CD8-positive, alpha-beta memory T cell (primary cell): Measurements from ENCODE around the gene CAMSAP2. TPM values are rescaled to one million over a fixed set of nuclear protein-coding genes. Genes with fewer than 3 reads are reported as not detected.

Source experiments
- CTCF ChIA-PET: fragments of 350-600 bp; sonication (Branson Sonifier 250); formaldehyde crosslinking; loops from one replicate; lab custom pipeline; 2021; ENCODE audit warnings: antibody characterized with exemption; lab: Charles Lee
- POLR2A ChIA-PET: fragments of 350-600 bp; sonication (Branson Sonifier 250); formaldehyde crosslinking; loops from one replicate; lab custom pipeline; 2021; ENCODE audit warnings: antibody characterized with exemption; lab: Charles Lee
- DNase-seq, 5 donors: peaks; one replicate each; pipeline versions ENCODE4 v3.0.0 to v3.0.0-alpha.2; 2020 to 2022; ENCODE audit warnings: mixed read lengths in 1 of 5
- H3K27ac ChIP-seq: one replicate; pipeline ENCODE4 v1.7.0; 2013; ENCODE audit warnings: low read depth, mild to moderate bottlenecking, low read length, moderate library complexity
- H3K27me3 ChIP-seq: 2 replicates; pipeline ENCODE4 v1.7.0; 2013; ENCODE audit warnings: low read length, mild to moderate bottlenecking; ENCODE audit not compliant: insufficient read depth, poor library complexity, severe bottlenecking
- H3K36me3 ChIP-seq: 2 replicates; pipeline ENCODE4 v1.7.0; 2013; ENCODE audit warnings: mild to moderate bottlenecking, low read length, moderate library complexity; ENCODE audit not compliant: insufficient read depth
- H3K4me1 ChIP-seq: 2 replicates; pipeline ENCODE4 v1.7.0; 2013; ENCODE audit warnings: mild to moderate bottlenecking, low read length, moderate library complexity; ENCODE audit not compliant: insufficient read depth
- H3K4me3 ChIP-seq: 2 replicates; pipeline ENCODE4 v1.7.0; 2013; ENCODE audit warnings: mild to moderate bottlenecking, low read length
- H3K9me3 ChIP-seq: 2 replicates; pipeline ENCODE4 v1.7.0; 2013; ENCODE audit warnings: mild to moderate bottlenecking, low read length
- H3K27ac Mint-ChIP-seq, 8 donors: one replicate each; pipeline ENCODE4 v1.8.0; 2020 to 2021; ENCODE audit warnings: mixed read lengths in 8 of 8, mild to moderate bottlenecking in 6 of 8, inconsistent platforms in 3 of 8, moderate library complexity in 3 of 8
- H3K27me3 Mint-ChIP-seq, 2 donors: one replicate each; pipeline ENCODE4 v1.8.0; 2020 to 2021; ENCODE audit warnings: mixed read lengths in 2 of 2, mild to moderate bottlenecking in 1 of 2, moderate library complexity in 1 of 2
- H3K36me3 Mint-ChIP-seq, 3 donors: one replicate each; pipeline ENCODE4 v1.8.0; 2020 to 2021; ENCODE audit warnings: mixed read lengths in 3 of 3, inconsistent platforms in 1 of 3, mild to moderate bottlenecking in 1 of 3
- H3K4me1 Mint-ChIP-seq, 3 donors: one replicate each; pipeline ENCODE4 v1.8.0; 2020 to 2021; ENCODE audit warnings: mixed read lengths in 3 of 3, inconsistent platforms in 1 of 3, mild to moderate bottlenecking in 1 of 3
- H3K4me3 Mint-ChIP-seq, 7 donors: one replicate each; pipeline ENCODE4 v1.8.0; 2020 to 2021; ENCODE audit warnings: mixed read lengths in 7 of 7, mild to moderate bottlenecking in 6 of 7, moderate library complexity in 4 of 7, inconsistent platforms in 2 of 7
- H3K9me3 Mint-ChIP-seq, 5 donors: one replicate each; pipeline ENCODE4 v1.8.0; 2020 to 2022; ENCODE audit warnings: mixed read lengths in 5 of 5, mild to moderate bottlenecking in 3 of 5, moderate library complexity in 2 of 5, inconsistent platforms in 1 of 5
- polyA plus RNA-seq: library from polyadenylated mRNA; unstranded; fragments of 300-500 nt; fragmentation: Illumina TruSeq; gene quantifications from one replicate; pipeline ENCODE4 v1.2.3, GENCODE V29; 2021
- total RNA-seq, 2 experiments: library from RNA; stranded (reverse); gene quantifications; one replicate each; pipeline ENCODE4 v1.2.3, GENCODE V29; 2021

CAMSAP2 gene
- total and polyA plus RNA-seq, 3 experiments from 2014 or later = 0.35 to 3.1 (median 2.7) TPM

GRCh38 chr1:200873671-200874397 is 135.1 kb downstream of the CAMSAP2 start:
- Mint-ChIP-seq H3K4me1 (peaks cover 64 to 73% (median 69%) of the 10 kb centered on the region in 3 donors), H3K27me3 (peaks cover 14 to 17% of the 10 kb centered on the region in 2 donors), H3K4me3 (peak overlapping the region in 6 of 7 donors; percentile 47 to 83 (median 68)), H3K36me3 (no peaks in the 10 kb centered on the region), H3K9me3 (no peaks in the 10 kb centered on the region), H3K27ac (peak overlapping the region in 3 of 8 donors; percentile 40 to 85 (median 84))
- no peak overlapping the region for H3K27ac ChIP-seq
- no peaks in the 10 kb centered on the region for H3K36me3 ChIP-seq
- H3K27me3 ChIP-seq = peaks cover 9% of the 10 kb centered on the region
- no peaks in the 10 kb centered on the region for H3K9me3 ChIP-seq
- DNase-seq = peak in 1 of 5 donors; percentile 49
- ChIA-PET CTCF (interaction anchor here (0.7 to 1.6 kb wide), 2 partner anchors 14 to 70 kb away, joined by 3 to 6 read pairs; no protein-coding TSS in a partner anchor), POLR2A (interaction anchor here (0.5 kb wide), 1 partner anchor 33 kb away, joined by 4 read pairs; no protein-coding TSS in a partner anchor)
- peaks cover 39% of the 10 kb centered on the region for H3K4me1 ChIP-seq
- no peak overlapping the region for H3K4me3 ChIP-seq

- no peak overlapping the region for H3K4me3 ChIP-seq
- no peak for DNase-seq
- H3K9me3 Mint-ChIP-seq = no peaks in the 10 kb centered on the region
- H3K36me3 ChIP-seq = no peaks in the 10 kb centered on the region
- peak overlapping the region in 4 of 8 donors; percentile 38 to 85 (median 76) for H3K27ac Mint-ChIP-seq
- CTCF ChIA-PET = interaction anchor here (1.6 kb wide), 1 partner anchor 13 kb away, joined by 6 read pairs; no protein-coding TSS in a partner anchor
- H3K4me3 Mint-ChIP-seq = peak overlapping the region in 6 of 7 donors; percentile 47 to 74 (median 60)
- peaks cover 14 to 17% of the 10 kb centered on the region in 2 donors for H3K27me3 Mint-ChIP-seq
- POLR2A ChIA-PET = no interaction called here
- H3K36me3 Mint-ChIP-seq = no peaks in the 10 kb centered on the region
- H3K27ac ChIP-seq = no peak overlapping the region
- H3K4me1 ChIP-seq = peaks cover 36% of the 10 kb centered on the region
- no peaks in the 10 kb centered on the region for H3K9me3 ChIP-seq
- H3K4me1 Mint-ChIP-seq = peaks cover 59 to 66% (median 64%) of the 10 kb centered on the region in 3 donors
- peaks cover 9% of the 10 kb centered on the region for H3K27me3 ChIP-seq
Observed at GRCh38 chr1:200874694-200875093, 136.0 kb downstream of the CAMSAP2 start.

DNA sequence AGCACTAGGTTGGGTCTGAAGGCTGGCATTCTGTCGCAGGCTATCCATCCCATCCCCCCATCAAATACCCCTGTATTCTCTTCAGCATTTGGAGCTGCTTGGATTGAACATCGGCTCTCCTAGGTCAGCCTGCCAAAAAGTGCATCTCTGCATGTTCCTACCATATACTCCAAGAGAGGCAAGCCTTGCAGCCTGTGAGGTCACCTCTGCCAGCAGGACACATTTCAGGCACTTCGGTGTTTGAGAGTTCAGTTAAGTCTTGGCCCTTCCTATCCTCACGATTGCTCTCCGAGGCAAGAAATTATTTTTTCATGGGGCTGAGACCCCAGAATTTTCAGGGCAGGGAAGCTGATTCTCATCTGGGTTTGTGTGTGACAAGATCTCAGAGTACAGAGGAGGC is 136.7 kb downstream of the CAMSAP2 start:
- ChIA-PET CTCF (no interaction called here), POLR2A (no interaction called here)
- H3K4me3 Mint-ChIP-seq = peak overlapping the region in 3 of 7 donors; percentile 24 to 74 (median 68)
- DNase-seq = no peak
- H3K27me3 ChIP-seq = peaks cover 9% of the 10 kb centered on the region
- no peak overlapping the region for H3K27ac Mint-ChIP-seq
- H3K36me3 ChIP-seq = no peaks in the 10 kb centered on the region
- H3K27ac ChIP-seq = no peak overlapping the region
- no peak overlapping the region for H3K4me3 ChIP-seq
- peaks cover 14 to 17% of the 10 kb centered on the region in 2 donors for H3K27me3 Mint-ChIP-seq
- peaks cover 54 to 64% (median 59%) of the 10 kb centered on the region in 3 donors for H3K4me1 Mint-ChIP-seq
- peaks cover 30% of the 10 kb centered on the region for H3K4me1 ChIP-seq
- no peaks in the 10 kb centered on the region for H3K36me3 Mint-ChIP-seq
- H3K9me3 ChIP-seq = no peaks in the 10 kb centered on the region
- no peaks in the 10 kb centered on the region for H3K9me3 Mint-ChIP-seq

GRCh38 chr1:200877010-200877409 is 138.3 kb downstream of the CAMSAP2 start:
- Mint-ChIP-seq H3K36me3 (no peaks in the 10 kb centered on the region), H3K27me3 (peaks cover 15 to 17% of the 10 kb centered on the region in 2 donors), H3K4me3 (peak overlapping the region in 1 of 7 donors; percentile 41), H3K27ac (peak overlapping the region in 3 of 8 donors; percentile 8 to 89 (median 43)), H3K4me1 (peaks cover 40 to 51% (median 47%) of the 10 kb centered on the region in 3 donors), H3K9me3 (no peaks in the 10 kb centered on the region)
- CTCF ChIA-PET = interaction anchor here (0.6 to 2.5 kb wide), 3 partner anchors 11 to 255 kb away, joined by 3 to 10 read pairs (median 8); partner anchors contain the start of gene KIF14
- POLR2A ChIA-PET = interaction anchor here (1.2 kb wide), 2 partner anchors 11 to 50 kb away, joined by 3 to 5 read pairs; no protein-coding TSS in a partner anchor
- Histone ChIP-seq H3K4me3 (no peak overlapping the region), H3K27ac (no peak overlapping the region), H3K9me3 (no peaks in the 10 kb centered on the region), H3K36me3 (no peaks in the 10 kb centered on the region), H3K27me3 (peaks cover 9% of the 10 kb centered on the region), H3K4me1 (peaks cover 20% of the 10 kb centered on the region)
- no peak for DNase-seq

GRCh38 chr1:200877839-200878551 is 139.3 kb downstream of the CAMSAP2 start:
- Histone ChIP-seq H3K27ac (no peak overlapping the region), H3K4me1 (peaks cover 20% of the 10 kb centered on the region), H3K36me3 (no peaks in the 10 kb centered on the region), H3K9me3 (no peaks in the 10 kb centered on the region), H3K4me3 (no peak overlapping the region), H3K27me3 (peaks cover 9% of the 10 kb centered on the region)
- Mint-ChIP-seq H3K27me3 (peaks cover 12 to 17% of the 10 kb centered on the region in 2 donors), H3K9me3 (no peaks in the 10 kb centered on the region), H3K4me3 (peak overlapping the region in 3 of 7 donors; percentile 11 to 50 (median 23)), H3K27ac (peak overlapping the region in 7 of 8 donors; percentile 40 to 89 (median 63)), H3K36me3 (no peaks in the 10 kb centered on the region), H3K4me1 (peaks cover 33 to 46% (median 41%) of the 10 kb centered on the region in 3 donors)
- ChIA-PET POLR2A (interaction anchor here (1.2 kb wide), 2 partner anchors 10 to 49 kb away, joined by 3 to 5 read pairs; no protein-coding TSS in a partner anchor), CTCF (interaction anchor here (1.0 to 2.5 kb wide), 4 partner anchors 10 to 256 kb away, joined by 3 to 10 read pairs (median 6); partner anchors contain the start of gene KIF14)
- peak in 1 of 5 donors; percentile 19 for DNase-seq

- Mint-ChIP-seq H3K36me3 (no peaks in the 10 kb centered on the region), H3K27ac (peak overlapping the region in 1 of 8 donors; percentile 17), H3K4me3 (no peak overlapping the region), H3K27me3 (peaks cover 4 to 7% of the 10 kb centered on the region in 2 donors), H3K9me3 (no peaks in the 10 kb centered on the region), H3K4me1 (peaks cover 31 to 42% (median 41%) of the 10 kb centered on the region in 3 donors)
- ChIA-PET POLR2A (interaction anchor here (1.0 kb wide), 1 partner anchor 8 kb away, joined by 6 read pairs; no protein-coding TSS in a partner anchor), CTCF (no interaction called here)
- Histone ChIP-seq H3K27ac (no peak overlapping the region), H3K36me3 (no peaks in the 10 kb centered on the region), H3K9me3 (no peaks in the 10 kb centered on the region), H3K4me3 (no peak overlapping the region), H3K27me3 (peaks cover 3% of the 10 kb centered on the region), H3K4me1 (peaks cover 20% of the 10 kb centered on the region)
- DNase-seq = no peak
Observed at GRCh38 chr1:200880212-200880611, 141.5 kb downstream of the CAMSAP2 start.

GRCh38 chr1:200883118-200883517 is 144.4 kb downstream of the CAMSAP2 start:
- H3K27ac ChIP-seq = no peak overlapping the region
- ChIA-PET POLR2A (no interaction called here), CTCF (no interaction called here)
- peaks cover 22% of the 10 kb centered on the region for H3K4me1 ChIP-seq
- no peaks in the 10 kb centered on the region for H3K36me3 Mint-ChIP-seq
- H3K36me3 ChIP-seq = no peaks in the 10 kb centered on the region
- no peak for DNase-seq
- no peak overlapping the region for H3K4me3 Mint-ChIP-seq
- no peaks in the 10 kb centered on the region for H3K9me3 Mint-ChIP-seq
- peaks cover 0 to 2% of the 10 kb centered on the region in 2 donors for H3K27me3 Mint-ChIP-seq
- H3K4me1 Mint-ChIP-seq = peaks cover 40 to 51% (median 50%) of the 10 kb centered on the region in 3 donors
- H3K9me3 ChIP-seq = no peaks in the 10 kb centered on the region
- H3K27me3 ChIP-seq = no peaks in the 10 kb centered on the region
- no peak overlapping the region for H3K4me3 ChIP-seq
- no peak overlapping the region for H3K27ac Mint-ChIP-seq
